NCI-H460 (cell line): ENCODE results near the gene PLCE1. TPM values are rescaled to one million over a fixed set of nuclear protein-coding genes. Genes with fewer than 3 reads are reported as not detected.

Source experiments
- DNase-seq: peaks from one replicate; pipeline ENCODE4 v3.0.0-alpha.2; 2016; ENCODE audit warnings: low read depth; ENCODE audit errors: extremely low read depth
- total RNA-seq: library from RNA; depleted of rRNA; stranded (reverse); fragments of >200 nt; shearing (Covaris generic); gene quantifications from 2 replicates; pipeline ENCODE4 v1.2.3, GENCODE V29; 2014; rRNA removed

The PLCE1 gene
- total RNA-seq, 1 experiment from 2014 or later = 0.32 TPM

DNA sequence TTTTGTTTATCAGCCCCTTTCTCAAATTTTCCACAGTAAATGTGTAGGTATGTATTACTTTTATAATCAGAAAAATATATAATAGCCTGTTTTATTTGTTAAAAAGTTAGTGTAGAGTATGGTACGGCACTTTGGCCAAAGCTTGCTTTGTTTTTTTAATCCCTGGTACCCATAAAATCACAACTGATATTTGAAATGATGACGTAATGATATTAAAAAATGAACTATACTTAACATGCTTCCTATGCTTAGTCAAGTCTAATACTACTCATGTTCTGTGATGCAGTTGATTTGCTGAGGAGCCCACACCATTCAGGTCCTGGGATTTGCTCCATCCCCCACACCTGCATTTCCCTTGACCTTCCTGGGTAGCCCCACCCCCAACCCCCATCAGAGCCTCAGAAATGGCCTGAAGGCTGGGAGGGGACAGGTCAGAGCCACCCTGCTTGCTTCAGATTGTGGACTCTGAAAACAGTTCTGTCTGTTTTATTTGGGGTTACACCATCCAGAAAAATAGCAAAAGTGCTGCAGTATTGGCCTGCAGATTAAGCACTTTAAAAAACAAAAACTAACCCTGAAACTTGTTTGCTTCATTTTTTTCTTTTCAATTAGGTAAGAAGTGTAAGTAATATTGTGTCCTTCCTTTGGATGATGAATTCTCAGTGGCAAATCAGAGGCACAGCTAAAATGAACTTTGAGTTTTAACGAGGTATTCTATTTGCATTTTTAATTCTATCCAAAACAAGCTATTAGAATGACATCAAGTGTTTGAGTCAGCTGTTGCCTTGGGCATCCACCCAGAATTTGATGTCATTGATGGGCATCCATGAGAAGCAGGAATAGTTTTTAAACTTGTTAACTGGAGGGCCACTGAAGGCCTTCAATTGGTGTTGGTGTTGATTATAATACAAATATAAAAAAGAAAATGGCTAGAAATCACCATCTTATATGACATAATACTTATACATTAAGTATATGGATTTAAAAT, 23.3 kb downstream of the PLCE1 start:
- no peak for DNase-seq

- no peak for DNase-seq
Measured at GRCh38 chr10:94018107-94018506, 24.4 kb downstream of the PLCE1 start.

DNA sequence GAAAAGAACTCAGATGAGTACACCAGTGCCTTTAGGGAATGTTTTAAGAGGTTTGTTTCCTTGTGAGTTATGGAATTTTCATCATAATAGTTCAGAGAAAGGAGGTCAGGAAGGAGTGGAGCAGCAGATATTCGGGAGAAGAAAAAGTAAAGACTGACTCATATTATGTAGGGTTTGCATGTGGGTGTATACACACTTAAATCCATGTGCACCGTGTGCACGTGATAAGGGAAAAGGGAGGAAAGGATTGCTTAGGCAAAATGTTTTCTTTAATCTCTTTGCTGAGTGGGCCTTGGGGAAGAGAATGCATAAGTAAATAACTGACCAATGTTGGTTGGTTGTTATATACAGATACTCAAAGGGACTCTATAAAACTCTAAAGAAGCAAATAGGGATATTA, 30.2 kb downstream of the PLCE1 start:
- no peak for DNase-seq

DNA sequence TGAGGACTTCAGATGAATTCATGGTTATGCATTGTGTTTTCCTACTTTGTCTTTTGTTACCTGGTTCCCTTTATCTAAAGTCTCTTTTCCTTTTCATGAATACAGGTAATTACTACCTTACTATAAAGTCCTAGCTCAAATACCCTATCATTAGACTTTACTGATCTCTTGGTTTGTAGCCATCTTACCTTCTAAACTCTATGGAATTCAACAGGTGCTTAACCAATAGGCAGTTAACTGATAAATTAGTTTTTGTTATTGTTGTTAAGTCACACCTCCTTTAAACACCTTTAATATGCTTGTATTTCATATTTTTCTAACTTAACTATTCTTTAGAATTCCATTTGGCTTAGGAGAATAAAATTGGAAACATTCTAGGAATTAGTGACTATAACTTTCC, 30.7 kb downstream of the PLCE1 start:
- DNase-seq = no peak

DNA sequence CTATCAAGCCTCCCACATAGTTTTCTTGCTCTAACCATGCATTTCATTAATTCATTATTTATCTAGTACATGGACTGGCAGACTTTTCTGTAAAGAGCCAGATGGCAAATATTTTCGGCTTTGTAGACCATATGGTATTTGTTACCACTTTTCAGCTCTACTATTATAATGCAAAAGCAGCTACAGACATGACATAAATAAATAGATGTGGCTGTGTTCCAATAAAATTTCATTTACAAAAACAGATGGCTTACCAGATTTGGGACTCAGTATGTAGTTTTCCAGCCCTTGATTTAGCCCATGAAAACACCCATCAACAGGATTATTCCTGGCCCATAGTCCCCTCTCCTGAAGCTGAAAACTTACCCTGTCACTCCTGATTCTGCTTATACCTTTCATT, 32.1 kb downstream of the PLCE1 start:
- DNase-seq = no peak

- no peak for DNase-seq
Measured at GRCh38 chr10:94027197-94027596, 33.5 kb downstream of the PLCE1 start.

GRCh38 chr10:94029955-94030354, 36.2 kb downstream of the PLCE1 start:
- no peak for DNase-seq

DNA sequence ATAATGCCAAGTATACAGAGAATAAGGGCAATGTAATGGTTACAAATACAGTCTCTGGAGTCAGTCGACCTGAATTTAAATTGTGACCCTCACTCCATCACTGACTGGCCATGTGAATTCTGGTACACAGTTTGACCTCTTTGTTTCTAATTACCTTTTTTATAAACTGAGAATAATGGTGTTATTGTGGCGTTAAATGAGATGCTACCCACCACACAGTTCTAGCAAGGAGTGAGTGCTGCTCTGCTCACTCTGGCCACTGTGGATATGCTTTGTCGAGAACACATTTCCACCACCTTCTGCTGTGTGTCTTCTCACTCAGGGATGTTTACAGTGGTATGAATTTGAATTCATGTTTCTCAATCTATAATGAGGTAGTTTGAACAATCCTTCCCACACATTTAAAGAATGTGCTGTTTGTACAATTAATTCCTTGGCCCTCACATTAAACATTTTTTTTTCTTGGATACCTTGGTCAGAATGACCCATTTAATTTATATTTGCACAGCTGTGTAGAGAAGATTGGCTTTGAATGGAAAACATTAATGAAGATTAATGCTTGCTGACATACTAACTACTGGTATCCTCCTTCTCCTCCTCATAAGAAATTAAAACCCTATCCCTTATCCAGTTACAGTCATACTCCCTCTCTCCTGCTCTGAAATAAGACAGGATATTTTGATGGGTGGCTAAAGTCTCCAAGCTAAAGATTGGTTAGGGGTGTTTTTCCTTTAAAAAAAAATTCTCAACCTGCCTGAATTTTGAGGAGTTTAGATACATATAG, 42.4 kb downstream of the PLCE1 start:
- no peak for DNase-seq

- DNase-seq = no peak
Measured at GRCh38 chr10:94036766-94037033, 43.0 kb downstream of the PLCE1 start.

- DNase-seq = no peak
Measured at GRCh38 chr10:94037286-94037685, 43.6 kb downstream of the PLCE1 start.

GRCh38 chr10:94038024-94038423, 44.3 kb downstream of the PLCE1 start:
- DNase-seq = no peak

DNA sequence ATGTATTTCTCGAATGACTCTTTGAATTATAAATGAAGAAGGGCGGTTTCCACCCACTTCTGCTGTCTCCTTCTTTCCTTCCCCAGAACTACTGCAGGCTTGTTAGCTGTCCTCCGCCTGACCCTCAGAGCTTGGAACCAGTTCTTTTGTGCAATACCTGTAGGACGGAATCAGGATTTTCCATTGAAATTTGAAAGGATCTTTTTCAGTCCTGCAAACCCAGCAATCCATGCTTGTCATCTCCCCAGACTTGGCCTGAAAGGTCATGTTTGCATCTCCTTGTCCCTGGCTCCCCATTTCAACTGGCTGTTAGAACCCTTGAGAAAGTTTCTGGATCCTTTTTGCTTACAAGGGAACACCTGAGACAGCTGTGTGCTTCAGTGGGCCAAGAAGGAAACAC, 47.5 kb downstream of the PLCE1 start:
- DNase-seq = no peak

- DNase-seq = no peak
Measured at GRCh38 chr10:94042001-94042833, 48.5 kb downstream of the PLCE1 start.

- DNase-seq = no peak
Measured at GRCh38 chr10:94042834-94043175, 49.1 kb downstream of the PLCE1 start.

Other genes starting within 250 kb of the PLCE1 start
- gene LGI1, start 236.0 kb upstream of the PLCE1 start, total RNA-seq = 0.23 and 0.32 TPM in 2 replicates
- 21.9 and 23.1 TPM in 2 replicates for gene SLC35G1, start 100.0 kb upstream of the PLCE1 start, total RNA-seq